ENCODE measurements around the gene SLC39A9.
"Not testable (repeated sequence)": the region's sequence is repeated elsewhere in the genome, so short reads cannot be mapped to it uniquely, and the experiment has no call there.

The SLC39A9 gene

GRCh38 chr14:69413483-69413882 lies 15.0 kb downstream of the SLC39A9 start:
- TF ChIP-seq CTCF (IDR thresholded peaks at IDR 0.05; ENCODE audit: control insufficient read depth, extremely low read depth, insufficient read depth): no peak
- DNase-seq (ENCODE audit: low read depth): no peak
- H3K4me3 ChIP-seq (ENCODE audit: low read depth, low read length): no peak overlapping the region

GRCh38 chr14:69416087-69416486 lies 17.6 kb downstream of the SLC39A9 start:
- not testable (repeated sequence) for DNase-seq (ENCODE audit: low read depth); H3K4me3 ChIP-seq (ENCODE audit: low read depth, low read length)

- no peak for DNase-seq (ENCODE audit: low read depth)
- H3K4me3 ChIP-seq (ENCODE audit: low read depth, low read length): no peak overlapping the region
- TF ChIP-seq CTCF (IDR thresholded peaks at IDR 0.05; ENCODE audit: control insufficient read depth, extremely low read depth, insufficient read depth): no peak
These were observed 24.8 kb downstream of the SLC39A9 start for GRCh38 chr14:69423279-69423678.

GRCh38 chr14:69424149-69424923 lies 25.8 kb downstream of the SLC39A9 start:
- no peak overlapping the region for H3K4me3 ChIP-seq (ENCODE audit: low read depth, low read length)
- DNase-seq (ENCODE audit: low read depth): peak; percentile 63
- TF ChIP-seq CTCF (IDR thresholded peaks at IDR 0.05; ENCODE audit: control insufficient read depth, extremely low read depth, insufficient read depth): no peak

- H3K4me3 ChIP-seq (ENCODE audit: low read depth, low read length): no peak overlapping the region
- no peak for TF ChIP-seq CTCF (IDR thresholded peaks at IDR 0.05; ENCODE audit: control insufficient read depth, extremely low read depth, insufficient read depth)
- DNase-seq (ENCODE audit: low read depth): no peak
These were observed 29.1 kb downstream of the SLC39A9 start for GRCh38 chr14:69427596-69427995.

- DNase-seq (ENCODE audit: low read depth): no peak
- no peak for TF ChIP-seq CTCF (IDR thresholded peaks at IDR 0.05; ENCODE audit: control insufficient read depth, extremely low read depth, insufficient read depth)
- no peak overlapping the region for H3K4me3 ChIP-seq (ENCODE audit: low read depth, low read length)
These were observed 30.0 kb downstream of the SLC39A9 start for GRCh38 chr14:69428289-69428998.

GRCh38 chr14:69429643-69430042 lies 31.2 kb downstream of the SLC39A9 start:
- no peak for DNase-seq (ENCODE audit: low read depth)
- no peak overlapping the region for H3K4me3 ChIP-seq (ENCODE audit: low read depth, low read length)
- TF ChIP-seq CTCF (IDR thresholded peaks at IDR 0.05; ENCODE audit: control insufficient read depth, extremely low read depth, insufficient read depth): no peak

Data from LNCaP clone FGC (cell line).